Measurements from ENCODE around the gene IL27RA.

The IL27RA gene

GRCh38 chr19:14102102-14102696 is 70.6 kb downstream of the IL27RA start:
- DNase-seq (ENCODE audit: low read depth): no peak
- in situ Hi-C loops (cut with HindIII; ENCODE audit: low sequenced_read_pairs): no loop called here
- TF ChIP-seq, protein P1, sequence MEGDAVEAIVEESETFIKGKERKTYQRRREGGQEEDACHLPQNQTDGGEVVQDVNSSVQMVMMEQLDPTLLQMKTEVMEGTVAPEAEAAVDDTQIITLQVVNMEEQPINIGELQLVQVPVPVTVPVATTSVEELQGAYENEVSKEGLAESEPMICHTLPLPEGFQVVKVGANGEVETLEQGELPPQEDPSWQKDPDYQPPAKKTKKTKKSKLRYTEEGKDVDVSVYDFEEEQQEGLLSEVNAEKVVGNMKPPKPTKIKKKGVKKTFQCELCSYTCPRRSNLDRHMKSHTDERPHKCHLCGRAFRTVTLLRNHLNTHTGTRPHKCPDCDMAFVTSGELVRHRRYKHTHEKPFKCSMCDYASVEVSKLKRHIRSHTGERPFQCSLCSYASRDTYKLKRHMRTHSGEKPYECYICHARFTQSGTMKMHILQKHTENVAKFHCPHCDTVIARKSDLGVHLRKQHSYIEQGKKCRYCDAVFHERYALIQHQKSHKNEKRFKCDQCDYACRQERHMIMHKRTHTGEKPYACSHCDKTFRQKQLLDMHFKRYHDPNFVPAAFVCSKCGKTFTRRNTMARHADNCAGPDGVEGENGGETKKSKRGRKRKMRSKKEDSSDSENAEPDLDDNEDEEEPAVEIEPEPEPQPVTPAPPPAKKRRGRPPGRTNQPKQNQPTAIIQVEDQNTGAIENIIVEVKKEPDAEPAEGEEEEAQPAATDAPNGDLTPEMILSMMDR (IDR thresholded peaks at IDR 0.05; ENCODE audit: low read depth, low read length, missing control alignments): no peak
- no peak overlapping the region for H3K4me3 ChIP-seq (ENCODE audit: low read depth, low read length)

GRCh38 chr19:14102756-14103155 is 71.2 kb downstream of the IL27RA start:
- no peak overlapping the region for H3K4me3 ChIP-seq (ENCODE audit: low read depth, low read length)
- in situ Hi-C loops (cut with HindIII; ENCODE audit: low sequenced_read_pairs): no loop called here
- DNase-seq (ENCODE audit: low read depth): no peak

More at GRCh38 chr19:14102756-14103155, 71.2 kb downstream of the IL27RA start:
- TF ChIP-seq, protein P1 (IDR thresholded peaks at IDR 0.05; ENCODE audit: low read depth, low read length, missing control alignments): no peak

Measured in astrocyte of the cerebellum (primary cell).